GM19463 (cell line): ENCODE results near the gene EFHD2.
"Not testable (repeated sequence)": the region's sequence is repeated elsewhere in the genome, so short reads cannot be mapped to it uniquely, and the experiment has no call there.

Experiments
- ATAC-seq: cut with Tn5 transposase; IDR thresholded peaks from one replicate; pipeline ENCODE4 v1.9.1; 2021; ENCODE audit warnings: mild to moderate bottlenecking, moderate library complexity; ENCODE audit not compliant: unreplicated experiment

EFHD2 gene

GRCh38 chr1:15388201-15388880 is 21.3 kb upstream of the EFHD2 start:
- no peak for ATAC-seq

GRCh38 chr1:15389828-15390227 is 19.9 kb upstream of the EFHD2 start:
- ATAC-seq = not testable (repeated sequence)

- no peak for ATAC-seq
These were observed 19.0 kb upstream of the EFHD2 start for GRCh38 chr1:15390667-15391066.

GRCh38 chr1:15391366-15391765 is 18.3 kb upstream of the EFHD2 start:
- ATAC-seq = no peak

GRCh38 chr1:15393475-15394257 is 16.0 kb upstream of the EFHD2 start:
- no peak for ATAC-seq

- no peak for ATAC-seq
These were observed 15.4 kb upstream of the EFHD2 start for GRCh38 chr1:15394258-15394690.

- no peak for ATAC-seq
These were observed 12.5 kb upstream of the EFHD2 start for GRCh38 chr1:15397236-15397635.

- no peak for ATAC-seq
These were observed 10.0 kb upstream of the EFHD2 start for GRCh38 chr1:15399710-15400109.

GRCh38 chr1:15400627-15401026 is 9.1 kb upstream of the EFHD2 start:
- no peak for ATAC-seq

GRCh38 chr1:15401391-15402055 is 8.2 kb upstream of the EFHD2 start:
- ATAC-seq = no peak

- no peak for ATAC-seq
These were observed 6.8 kb upstream of the EFHD2 start for GRCh38 chr1:15402809-15403450.

GRCh38 chr1:15403962-15404580 is 5.6 kb upstream of the EFHD2 start:
- ATAC-seq = no peak

- no peak for ATAC-seq
These were observed 4.4 kb upstream of the EFHD2 start for GRCh38 chr1:15405106-15405850.

GRCh38 chr1:15406614-15407559 is 2.8 kb upstream of the EFHD2 start:
- no peak for ATAC-seq

- no peak for ATAC-seq
These were observed 2.1 kb upstream of the EFHD2 start for GRCh38 chr1:15407580-15407979.

- ATAC-seq = no peak
These were observed 749 bp upstream of the EFHD2 start for GRCh38 chr1:15408890-15409387.

GRCh38 chr1:15410223-15410883 is 665 bp downstream of the EFHD2 start:
- no peak for ATAC-seq

- no peak for ATAC-seq
These were observed 1.2 kb downstream of the EFHD2 start for GRCh38 chr1:15410884-15411245.
